ENCODE results near the gene MAPK10.

MAPK10 gene

GRCh38 chr4:86256086-86256485 is 103.8 kb downstream of the MAPK10 start:
- Histone ChIP-seq H3K36me3 (ENCODE audit: insufficient read depth, low read length) (no peaks in the 10 kb centered on the region), H3K27ac (no peak overlapping the region), H3K9me3 (ENCODE audit: low read depth, low read length) (no peaks in the 10 kb centered on the region), H3K9ac (ENCODE audit: insufficient read length) (no peak overlapping the region), H3K4me3 (no peak overlapping the region)
- no peak for DNase-seq (ENCODE audit: low read depth, low spot score)
- TF ChIP-seq POLR2AphosphoS5 (IDR thresholded peaks at IDR 0.05; ENCODE audit: borderline replicate concordance, low read depth, low read length) (no peak), FOXP2 (optimal IDR thresholded peaks at IDR 0.05; ENCODE audit: control extremely low read depth, extremely low read length, insufficient read depth) (no peak), EZH2 (IDR thresholded peaks at IDR 0.05) (no peak)

GRCh38 chr4:86250619-86251018 is 109.2 kb downstream of the MAPK10 start:
- no peak overlapping the region for H3K27ac ChIP-seq
- H3K4me3 ChIP-seq = no peak overlapping the region
- TF ChIP-seq EZH2 (IDR thresholded peaks at IDR 0.05) (no peak), FOXP2 (optimal IDR thresholded peaks at IDR 0.05; ENCODE audit: control extremely low read depth, extremely low read length, insufficient read depth) (no peak), POLR2AphosphoS5 (IDR thresholded peaks at IDR 0.05; ENCODE audit: borderline replicate concordance, low read depth, low read length) (no peak)
- DNase-seq (ENCODE audit: low read depth, low spot score) = no peak
- H3K9me3 ChIP-seq (ENCODE audit: low read depth, low read length) = no peaks in the 10 kb centered on the region
- H3K9ac ChIP-seq (ENCODE audit: insufficient read length) = no peak overlapping the region
- H3K36me3 ChIP-seq (ENCODE audit: insufficient read depth, low read length) = no peaks in the 10 kb centered on the region

DNA sequence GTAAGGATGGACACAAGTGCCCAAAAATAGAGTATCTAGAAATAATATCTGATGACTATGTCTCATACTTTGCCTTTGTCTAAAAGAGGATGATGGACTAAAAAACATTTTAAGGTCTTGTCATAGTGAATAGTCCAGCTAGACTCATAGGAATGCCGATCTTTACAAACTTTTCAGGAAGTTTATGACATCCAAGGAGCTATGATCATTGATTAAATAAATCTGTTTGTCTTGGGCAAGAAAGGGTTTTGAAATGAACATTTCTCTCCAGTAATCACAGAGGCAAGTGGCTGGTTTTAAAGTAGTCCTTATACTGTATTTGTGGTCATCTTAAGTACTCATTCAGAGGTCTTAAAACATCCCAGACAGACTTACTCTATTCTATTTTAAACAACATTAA is 109.8 kb downstream of the MAPK10 start:
- DNase-seq (ENCODE audit: low read depth, low spot score) = no peak
- Histone ChIP-seq H3K36me3 (ENCODE audit: insufficient read depth, low read length) (no peaks in the 10 kb centered on the region), H3K9ac (ENCODE audit: insufficient read length) (no peak overlapping the region), H3K4me3 (no peak overlapping the region), H3K27ac (no peak overlapping the region), H3K9me3 (ENCODE audit: low read depth, low read length) (no peaks in the 10 kb centered on the region)
- no peak for TF ChIP-seq FOXP2 (optimal IDR thresholded peaks at IDR 0.05; ENCODE audit: control extremely low read depth, extremely low read length, insufficient read depth)

DNA sequence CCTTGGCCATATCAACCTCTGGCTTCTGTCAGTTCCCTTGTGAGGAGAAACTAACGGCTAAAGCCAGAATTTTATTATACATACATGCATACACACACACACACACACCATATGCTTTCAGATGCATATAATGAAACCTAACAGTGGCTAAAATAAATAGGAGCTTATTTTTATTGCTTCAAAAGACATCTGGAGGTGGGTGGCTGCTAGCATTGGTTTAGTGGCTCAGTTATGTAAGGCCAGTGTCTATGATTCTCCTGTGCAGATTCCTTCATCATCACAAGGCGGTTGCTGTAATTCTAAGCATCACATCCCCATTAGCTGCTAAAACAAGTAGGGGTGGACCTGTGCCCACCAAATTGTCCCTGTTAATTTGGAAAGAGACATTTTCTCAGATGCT is 110.8 kb downstream of the MAPK10 start:
- TF ChIP-seq EZH2 (IDR thresholded peaks at IDR 0.05) (no peak), FOXP2 (optimal IDR thresholded peaks at IDR 0.05; ENCODE audit: control extremely low read depth, extremely low read length, insufficient read depth) (no peak), POLR2AphosphoS5 (IDR thresholded peaks at IDR 0.05; ENCODE audit: borderline replicate concordance, low read depth, low read length) (no peak)
- Histone ChIP-seq H3K9ac (ENCODE audit: insufficient read length) (no peak overlapping the region), H3K27ac (no peak overlapping the region)

DNA sequence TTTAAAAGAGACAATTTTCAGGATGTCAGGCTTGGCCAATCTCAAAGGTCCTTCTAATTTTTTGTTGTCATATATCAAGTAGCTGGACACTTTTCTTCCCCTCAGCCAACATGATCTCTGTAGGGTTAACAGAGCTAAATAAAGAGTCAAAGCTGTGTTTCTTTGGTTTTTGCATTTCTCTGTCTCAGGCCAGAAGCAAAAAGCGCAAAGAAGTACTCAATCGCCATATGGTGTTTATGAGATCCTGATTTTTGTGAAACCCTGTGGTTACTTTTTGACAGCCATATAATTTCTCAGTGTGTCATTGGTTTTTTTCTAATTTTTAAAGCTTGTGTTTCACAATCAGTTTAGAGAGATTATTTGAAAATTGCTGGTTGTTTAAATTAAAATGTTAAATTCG is 111.9 kb downstream of the MAPK10 start:
- Histone ChIP-seq H3K4me3 (no peak overlapping the region), H3K36me3 (ENCODE audit: insufficient read depth, low read length) (no peaks in the 10 kb centered on the region), H3K27ac (no peak overlapping the region), H3K9me3 (ENCODE audit: low read depth, low read length) (no peaks in the 10 kb centered on the region), H3K9ac (ENCODE audit: insufficient read length) (no peak overlapping the region)
- DNase-seq (ENCODE audit: low read depth, low spot score) = no peak
- no peak for TF ChIP-seq EZH2 (IDR thresholded peaks at IDR 0.05)
- no peak for TF ChIP-seq FOXP2 (optimal IDR thresholded peaks at IDR 0.05; ENCODE audit: control extremely low read depth, extremely low read length, insufficient read depth)
- no peak for TF ChIP-seq POLR2AphosphoS5 (IDR thresholded peaks at IDR 0.05; ENCODE audit: borderline replicate concordance, low read depth, low read length)

More for the DNA sequence above, 110.8 kb downstream of the MAPK10 start:
- no peaks in the 10 kb centered on the region for H3K9me3 ChIP-seq (ENCODE audit: low read depth, low read length)
- no peak overlapping the region for H3K4me3 ChIP-seq
- no peaks in the 10 kb centered on the region for H3K36me3 ChIP-seq (ENCODE audit: insufficient read depth, low read length)
- DNase-seq (ENCODE audit: low read depth, low spot score) = no peak

GRCh38 chr4:86247320-86247719 is 112.5 kb downstream of the MAPK10 start:
- no peak overlapping the region for H3K4me3 ChIP-seq
- no peaks in the 10 kb centered on the region for H3K36me3 ChIP-seq (ENCODE audit: insufficient read depth, low read length)

DNA sequence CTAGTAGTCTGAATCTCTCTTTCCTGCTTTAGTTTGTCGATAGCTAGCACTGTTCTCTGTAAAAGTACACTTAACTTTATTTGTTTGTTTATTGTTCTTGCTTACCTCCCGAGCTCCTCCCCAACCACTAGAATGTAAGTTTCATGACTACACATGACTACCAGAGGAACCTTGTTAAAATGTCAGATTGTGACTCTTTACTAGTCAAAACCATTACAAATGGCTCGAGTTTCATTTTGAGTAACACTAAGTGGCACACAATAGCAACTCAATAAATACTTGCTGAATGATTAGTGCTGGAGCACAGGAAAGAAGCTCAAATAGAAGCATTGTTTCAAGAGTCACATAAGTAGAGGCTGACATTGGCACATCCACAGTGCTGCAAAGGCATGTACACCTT is 116.1 kb downstream of the MAPK10 start:
- Histone ChIP-seq H3K9me3 (ENCODE audit: low read depth, low read length) (no peaks in the 10 kb centered on the region), H3K4me3 (no peak overlapping the region), H3K9ac (ENCODE audit: insufficient read length) (no peak overlapping the region), H3K27ac (no peak overlapping the region), H3K36me3 (ENCODE audit: insufficient read depth, low read length) (no peaks in the 10 kb centered on the region)
- no peak for TF ChIP-seq FOXP2 (optimal IDR thresholded peaks at IDR 0.05; ENCODE audit: control extremely low read depth, extremely low read length, insufficient read depth)
- no peak for TF ChIP-seq EZH2 (IDR thresholded peaks at IDR 0.05)
- no peak for TF ChIP-seq POLR2AphosphoS5 (IDR thresholded peaks at IDR 0.05; ENCODE audit: borderline replicate concordance, low read depth, low read length)
- no peak for DNase-seq (ENCODE audit: low read depth, low spot score)

More at GRCh38 chr4:86247320-86247719, 112.5 kb downstream of the MAPK10 start:
- no peaks in the 10 kb centered on the region for H3K9me3 ChIP-seq (ENCODE audit: low read depth, low read length)
- no peak for TF ChIP-seq FOXP2 (optimal IDR thresholded peaks at IDR 0.05; ENCODE audit: control extremely low read depth, extremely low read length, insufficient read depth)
- H3K9ac ChIP-seq (ENCODE audit: insufficient read length) = no peak overlapping the region
- DNase-seq (ENCODE audit: low read depth, low spot score) = no peak
- H3K27ac ChIP-seq = no peak overlapping the region

DNA sequence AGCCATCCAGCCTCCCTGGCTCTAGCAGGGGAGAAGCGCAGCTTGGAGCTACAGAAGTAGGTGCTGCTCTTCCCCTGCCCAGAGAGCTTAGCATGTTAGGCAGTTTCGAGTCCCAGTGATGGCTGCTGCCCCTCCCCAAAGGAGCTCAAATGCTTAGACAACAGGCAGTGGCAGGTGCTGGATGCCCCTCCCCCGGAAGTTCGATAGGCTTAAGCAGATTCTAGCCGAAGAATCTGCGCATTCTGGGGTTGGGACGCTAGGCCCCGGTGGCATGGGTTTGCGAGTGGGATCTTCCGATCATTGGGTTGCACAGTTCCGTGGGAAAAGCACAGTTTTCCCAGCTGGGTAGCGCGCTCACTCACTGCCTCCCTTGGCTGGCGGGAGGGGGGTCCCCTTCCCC is 117.2 kb downstream of the MAPK10 start:
- H3K4me3 ChIP-seq = no peak overlapping the region
- H3K9ac ChIP-seq (ENCODE audit: insufficient read length) = no peak overlapping the region
- no peaks in the 10 kb centered on the region for H3K36me3 ChIP-seq (ENCODE audit: insufficient read depth, low read length)
- DNase-seq (ENCODE audit: low read depth, low spot score) = no peak
- H3K9me3 ChIP-seq (ENCODE audit: low read depth, low read length) = no peaks in the 10 kb centered on the region
- H3K27ac ChIP-seq = no peak overlapping the region
- TF ChIP-seq FOXP2 (optimal IDR thresholded peaks at IDR 0.05; ENCODE audit: control extremely low read depth, extremely low read length, insufficient read depth) (no peak), EZH2 (IDR thresholded peaks at IDR 0.05) (no peak), POLR2AphosphoS5 (IDR thresholded peaks at IDR 0.05; ENCODE audit: borderline replicate concordance, low read depth, low read length) (no peak)

- Histone ChIP-seq H3K9ac (ENCODE audit: insufficient read length) (no peak overlapping the region), H3K4me3 (no peak overlapping the region), H3K36me3 (ENCODE audit: insufficient read depth, low read length) (no peaks in the 10 kb centered on the region), H3K27ac (no peak overlapping the region), H3K9me3 (ENCODE audit: low read depth, low read length) (no peaks in the 10 kb centered on the region)
- no peak for TF ChIP-seq POLR2AphosphoS5 (IDR thresholded peaks at IDR 0.05; ENCODE audit: borderline replicate concordance, low read depth, low read length)
- no peak for TF ChIP-seq EZH2 (IDR thresholded peaks at IDR 0.05)
- TF ChIP-seq FOXP2 (optimal IDR thresholded peaks at IDR 0.05; ENCODE audit: control extremely low read depth, extremely low read length, insufficient read depth) = no peak
- DNase-seq (ENCODE audit: low read depth, low spot score) = no peak
Measured at GRCh38 chr4:86235549-86235948, 124.3 kb downstream of the MAPK10 start.

Measured in SK-N-MC (cell line).